Bronchial epithelial cell (primary cell): Measurements from ENCODE around the gene CXXC5. TPM values are rescaled to one million over a fixed set of nuclear protein-coding genes. Genes with fewer than 3 reads are reported as not detected.

Experiments used
- DNase-seq: peaks from one replicate; pipeline ENCODE4 v3.0.0-alpha.2; 2010; ENCODE audit warnings: low read depth
- FAIRE-seq: peaks from 2 replicates; lab custom pipeline; 2011; peaks lifted over from hg19 to GRCh38; lab: Jason Lieb, UNC
- H3K27me3 ChIP-seq: 2 replicates; pipeline ENCODE4 v1.5.1; 2011; ENCODE audit warnings: low read length; ENCODE audit not compliant: control insufficient read depth, insufficient read depth
- H3K36me3 ChIP-seq: 2 replicates; pipeline ENCODE4 v1.5.1; 2011; ENCODE audit warnings: low read length; ENCODE audit not compliant: control insufficient read depth, insufficient read depth
- H3K4me3 ChIP-seq: 2 replicates; pipeline ENCODE4 v1.5.1; 2011; ENCODE audit warnings: mild to moderate bottlenecking, low read depth, low read length, control low read depth
- total RNA-seq: library from RNA; depleted of rRNA; stranded (reverse); fragments of >200 nt; gene quantifications from 2 replicates; pipeline ENCODE4 v1.2.1, GENCODE V29; 2014
- TF ChIP-seq, protein P1 (sequence below): IDR thresholded peaks from 2 replicates; pipeline ENCODE4 v1.5.1; 2011; ENCODE audit warnings: mild to moderate bottlenecking, moderate library complexity, low read length, control low read depth, inconsistent platforms; ENCODE audit not compliant: insufficient read depth, severe bottlenecking

CXXC5 gene
- total RNA-seq, 1 donor from 2014 or later: 6.1 TPM

GRCh38 chr5:139645430-139645871 lies 2.7 kb upstream of the CXXC5 start:
- no peaks in the 10 kb centered on the region for H3K36me3 ChIP-seq
- no peak overlapping the region for H3K4me3 ChIP-seq
- TF ChIP-seq, protein P1, sequence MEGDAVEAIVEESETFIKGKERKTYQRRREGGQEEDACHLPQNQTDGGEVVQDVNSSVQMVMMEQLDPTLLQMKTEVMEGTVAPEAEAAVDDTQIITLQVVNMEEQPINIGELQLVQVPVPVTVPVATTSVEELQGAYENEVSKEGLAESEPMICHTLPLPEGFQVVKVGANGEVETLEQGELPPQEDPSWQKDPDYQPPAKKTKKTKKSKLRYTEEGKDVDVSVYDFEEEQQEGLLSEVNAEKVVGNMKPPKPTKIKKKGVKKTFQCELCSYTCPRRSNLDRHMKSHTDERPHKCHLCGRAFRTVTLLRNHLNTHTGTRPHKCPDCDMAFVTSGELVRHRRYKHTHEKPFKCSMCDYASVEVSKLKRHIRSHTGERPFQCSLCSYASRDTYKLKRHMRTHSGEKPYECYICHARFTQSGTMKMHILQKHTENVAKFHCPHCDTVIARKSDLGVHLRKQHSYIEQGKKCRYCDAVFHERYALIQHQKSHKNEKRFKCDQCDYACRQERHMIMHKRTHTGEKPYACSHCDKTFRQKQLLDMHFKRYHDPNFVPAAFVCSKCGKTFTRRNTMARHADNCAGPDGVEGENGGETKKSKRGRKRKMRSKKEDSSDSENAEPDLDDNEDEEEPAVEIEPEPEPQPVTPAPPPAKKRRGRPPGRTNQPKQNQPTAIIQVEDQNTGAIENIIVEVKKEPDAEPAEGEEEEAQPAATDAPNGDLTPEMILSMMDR: no peak
- no peaks in the 10 kb centered on the region for H3K27me3 ChIP-seq
- DNase-seq: no peak
- no peak for FAIRE-seq

GRCh38 chr5:139646111-139646510 lies 2.0 kb upstream of the CXXC5 start:
- H3K4me3 ChIP-seq: no peak overlapping the region
- DNase-seq (no peak), FAIRE-seq (no peak)
- no peaks in the 10 kb centered on the region for H3K36me3 ChIP-seq
- TF ChIP-seq, protein P1: no peak
- no peaks in the 10 kb centered on the region for H3K27me3 ChIP-seq

GRCh38 chr5:139646912-139647505 lies 1.1 kb upstream of the CXXC5 start:
- DNase-seq: no peak
- no peak overlapping the region for H3K4me3 ChIP-seq
- no peak for FAIRE-seq
- no peaks in the 10 kb centered on the region for H3K36me3 ChIP-seq
- no peaks in the 10 kb centered on the region for H3K27me3 ChIP-seq
- TF ChIP-seq, protein P1: no peak

DNA sequence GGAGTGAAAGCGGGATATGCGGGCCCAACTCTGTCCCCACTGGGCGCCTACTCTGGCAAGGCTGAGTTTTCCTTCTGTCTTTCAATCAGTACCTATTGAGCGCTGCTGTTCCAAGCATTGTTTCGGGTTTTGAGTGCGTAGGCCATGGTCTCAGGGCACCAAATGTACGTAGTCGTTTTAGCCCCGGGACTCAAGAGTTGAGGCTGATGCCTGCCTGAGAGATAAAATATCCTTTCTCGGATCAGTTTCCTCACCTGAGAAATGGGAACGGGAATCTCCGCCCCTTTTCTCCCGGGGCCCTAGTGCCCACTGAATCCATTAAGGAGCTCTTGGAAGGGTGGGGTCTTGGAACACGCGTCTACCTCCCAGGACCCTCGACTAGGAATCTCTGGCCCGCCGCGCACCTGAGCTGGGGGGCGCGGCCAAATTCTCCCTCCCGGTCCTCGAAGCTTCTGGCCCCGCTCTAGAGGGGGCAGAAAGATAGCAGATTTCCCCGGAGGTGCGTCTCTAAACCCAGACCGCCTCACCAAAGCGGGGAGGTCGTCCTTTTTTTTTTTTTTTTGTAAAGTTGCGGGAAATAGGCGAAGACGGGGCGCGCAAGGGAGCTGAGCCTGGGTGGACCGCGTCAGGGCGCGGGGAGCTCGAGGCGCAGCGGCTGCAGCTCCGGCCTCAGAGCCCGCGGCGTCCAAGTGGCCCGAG lies 494 bp upstream of the CXXC5 start:
- no peak for DNase-seq
- no peak for FAIRE-seq
- H3K36me3 ChIP-seq: no peaks in the 10 kb centered on the region
- TF ChIP-seq, protein P1: no peak
- no peaks in the 10 kb centered on the region for H3K27me3 ChIP-seq
- peak overlapping the region; percentile 70 for H3K4me3 ChIP-seq

DNA sequence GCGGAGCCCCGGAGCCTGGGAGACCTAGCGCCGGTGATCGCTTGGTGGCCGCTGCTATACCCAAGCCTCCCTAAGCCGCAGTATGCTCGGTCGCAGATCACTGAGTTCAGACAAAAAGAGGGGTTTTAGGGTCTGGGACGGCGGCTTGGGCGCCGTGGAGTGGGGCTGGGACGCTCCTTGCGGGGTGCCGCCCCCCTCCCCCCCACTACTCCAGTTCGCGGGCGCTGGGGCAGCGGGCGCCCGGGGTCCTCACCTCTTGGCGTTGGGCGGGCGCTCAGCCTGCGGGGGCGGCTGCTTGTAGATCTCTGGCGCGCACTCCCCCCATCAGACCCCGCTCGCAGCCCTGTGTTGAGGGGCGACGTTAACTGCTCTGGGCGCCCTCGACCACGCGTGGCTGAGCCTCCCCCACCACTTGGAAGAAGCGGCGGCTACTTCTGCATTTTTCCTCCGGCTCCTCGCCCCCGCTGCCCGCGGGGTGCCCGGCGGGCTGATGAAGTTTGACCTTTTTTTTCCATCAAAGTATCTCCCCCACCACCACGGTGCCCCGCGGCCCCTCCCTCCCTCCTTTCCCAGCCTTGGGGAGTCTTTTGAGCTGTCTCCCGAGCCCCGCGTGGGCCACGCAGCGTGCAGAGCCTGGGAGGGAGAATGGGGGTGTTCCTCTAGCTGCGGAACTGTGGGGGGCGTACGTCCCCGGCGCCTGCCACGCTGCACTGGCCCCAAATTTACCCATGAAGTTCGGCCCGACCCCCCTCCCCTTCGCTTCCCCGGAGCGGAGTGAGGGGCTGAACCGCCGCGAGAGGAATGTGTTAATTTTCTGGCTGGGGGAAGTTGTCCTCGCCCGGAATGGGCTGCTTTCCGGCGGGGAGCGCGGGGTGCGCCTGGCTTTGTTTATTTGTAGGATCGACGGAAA lies 1.2 kb downstream of the CXXC5 start:
- TF ChIP-seq, protein P1: no peak
- no peak for FAIRE-seq
- H3K4me3 ChIP-seq: peak overlapping the region; percentile 70
- H3K27me3 ChIP-seq: no peaks in the 10 kb centered on the region
- DNase-seq: no peak
- H3K36me3 ChIP-seq: no peaks in the 10 kb centered on the region
